Measurements from ENCODE around the gene ARHGEF2. TPM values are rescaled to one million over a fixed set of nuclear protein-coding genes. Genes with fewer than 3 reads are reported as not detected.
"Not testable (repeated sequence)": the region's sequence is repeated elsewhere in the genome, so short reads cannot be mapped to it uniquely, and the experiment has no call there.

Gene ARHGEF2
- total RNA-seq, 1 donor from 2014 or later, result 55.7 TPM

DNA sequence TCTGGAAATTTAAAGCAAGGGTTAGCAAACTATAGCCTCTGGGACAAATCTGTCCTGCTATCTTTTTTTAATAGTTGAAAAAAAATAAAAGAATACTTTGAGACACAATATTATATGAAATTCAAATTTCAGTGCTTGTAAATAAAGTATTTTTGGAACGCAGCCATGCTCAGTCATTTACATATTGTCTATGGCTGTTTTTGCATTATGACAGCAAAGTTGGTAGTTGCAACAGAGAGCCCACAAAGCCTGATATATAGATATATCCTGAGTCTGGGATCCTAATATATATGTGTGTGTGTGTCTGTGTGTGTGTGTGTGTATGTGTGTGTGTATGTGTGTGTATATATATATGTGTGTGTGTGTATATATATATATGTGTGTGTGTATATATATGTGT is 21.6 kb upstream of the ARHGEF2 start:
- DNase-seq, result no peak
- intact Hi-C loops (cut with DNase I), result no loop called here
- no peak for ATAC-seq (ENCODE audit: poor library complexity)

DNA sequence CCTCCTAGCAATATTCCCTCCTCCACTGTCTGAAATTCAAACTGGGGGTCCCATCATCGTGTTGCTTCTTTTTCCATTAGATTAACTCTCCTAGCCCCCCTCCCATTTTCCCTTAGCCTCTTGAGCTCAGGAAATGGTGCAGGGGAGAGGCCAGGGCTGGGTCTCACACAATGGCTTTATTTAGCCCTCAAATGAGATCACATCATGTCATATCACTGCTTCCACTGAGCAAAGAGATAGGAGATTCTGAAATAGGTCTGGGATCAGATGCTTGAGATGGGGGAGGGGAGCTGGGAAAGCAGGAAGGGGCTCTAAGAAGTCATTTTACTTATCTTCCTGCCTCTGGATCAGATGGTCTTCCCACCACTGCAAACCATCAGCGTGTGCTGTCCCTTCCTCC is 17.8 kb upstream of the ARHGEF2 start:
- no peak for DNase-seq
- ATAC-seq (ENCODE audit: poor library complexity), result no peak
- intact Hi-C loops (cut with DNase I), result no loop called here

- DNase-seq (no peak), ATAC-seq (ENCODE audit: poor library complexity) (no peak)
- intact Hi-C loops (cut with DNase I), result no loop called here
These were observed 15.2 kb upstream of the ARHGEF2 start for GRCh38 chr1:155993595-155993994.

DNA sequence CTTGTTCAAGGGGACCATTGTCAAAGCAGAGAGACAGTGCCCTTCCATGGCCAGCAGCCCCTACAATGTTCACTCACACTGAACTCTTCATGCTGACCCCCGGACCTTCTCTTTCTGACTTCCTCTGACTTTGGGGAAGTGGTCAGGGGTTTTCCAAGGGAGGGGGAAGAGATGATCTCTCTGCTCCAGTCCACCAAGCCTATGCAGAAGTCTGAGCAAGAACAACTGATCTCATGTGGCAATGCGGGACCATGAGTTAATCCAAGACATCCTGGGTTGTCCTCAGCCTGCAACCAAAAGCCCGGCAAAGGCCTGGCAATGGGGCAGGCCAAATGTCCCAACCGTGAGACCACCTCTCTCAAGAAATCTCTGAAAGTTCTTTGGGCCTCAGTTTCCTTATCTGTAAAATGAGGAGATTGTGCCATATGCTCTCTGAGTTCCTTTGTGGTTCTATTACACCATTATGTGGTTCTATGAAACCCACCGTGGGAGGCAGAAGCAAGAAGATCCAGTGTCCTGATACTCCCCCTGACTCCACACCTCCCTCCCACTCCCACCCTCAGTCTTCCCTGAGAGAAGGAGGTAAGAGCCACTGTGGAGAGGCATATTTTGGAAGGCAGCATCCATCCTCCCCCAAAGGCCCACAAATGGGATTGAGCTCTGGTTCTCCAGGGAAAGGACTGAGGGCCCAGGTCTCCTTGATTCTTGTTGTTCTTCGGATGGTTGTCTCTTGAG is 11.8 kb upstream of the ARHGEF2 start:
- ATAC-seq (ENCODE audit: poor library complexity) (peak; percentile 50), DNase-seq (no peak)
- intact Hi-C loops (cut with DNase I), result no loop called here

GRCh38 chr1:155989242-155990004 is 11.1 kb upstream of the ARHGEF2 start:
- DNase-seq (peak; percentile 82), ATAC-seq (ENCODE audit: poor library complexity) (peak; percentile 94)
- intact Hi-C loops (cut with DNase I), result loop anchor here (2.0 kb wide), 1 partner anchor 51 kb away; no protein-coding TSS in a partner anchor

DNA sequence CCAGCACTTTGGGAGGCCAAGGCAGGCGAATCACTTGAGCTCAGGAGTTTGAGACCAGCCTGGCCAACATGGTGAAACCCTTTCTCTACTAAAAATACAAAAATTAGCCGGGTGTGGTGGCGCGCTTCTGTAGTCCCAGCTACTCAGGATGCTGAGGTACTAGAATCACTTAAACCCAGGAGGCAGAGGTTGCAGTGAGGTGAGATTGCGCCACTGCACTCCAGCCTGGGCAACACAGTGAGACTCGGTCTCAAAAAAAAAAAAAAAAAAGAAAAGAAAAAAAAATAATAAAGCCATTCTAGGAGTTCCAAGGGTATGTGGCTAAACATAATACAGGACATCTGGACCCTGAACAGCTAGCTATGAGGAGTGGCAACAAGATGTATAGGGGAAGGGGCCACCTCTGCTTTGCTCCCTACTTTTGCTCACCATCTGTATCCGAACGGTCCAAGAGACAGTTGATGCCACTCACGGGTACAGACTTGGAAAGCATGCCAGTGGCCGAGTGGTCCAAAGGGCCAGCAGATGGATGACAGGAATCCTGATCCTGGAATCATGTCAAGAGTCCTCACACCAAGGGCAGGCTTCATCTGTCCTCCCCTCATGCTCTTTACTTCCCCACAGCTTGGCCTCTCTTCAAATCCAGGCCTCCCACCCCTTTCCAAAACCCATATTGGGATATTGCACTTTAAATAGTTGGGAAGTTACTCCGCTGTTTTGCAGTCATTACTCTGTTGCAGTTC is 6.7 kb upstream of the ARHGEF2 start:
- DNase-seq; intact Hi-C loops (cut with DNase I); ATAC-seq (ENCODE audit: poor library complexity): not testable (repeated sequence)

DNA sequence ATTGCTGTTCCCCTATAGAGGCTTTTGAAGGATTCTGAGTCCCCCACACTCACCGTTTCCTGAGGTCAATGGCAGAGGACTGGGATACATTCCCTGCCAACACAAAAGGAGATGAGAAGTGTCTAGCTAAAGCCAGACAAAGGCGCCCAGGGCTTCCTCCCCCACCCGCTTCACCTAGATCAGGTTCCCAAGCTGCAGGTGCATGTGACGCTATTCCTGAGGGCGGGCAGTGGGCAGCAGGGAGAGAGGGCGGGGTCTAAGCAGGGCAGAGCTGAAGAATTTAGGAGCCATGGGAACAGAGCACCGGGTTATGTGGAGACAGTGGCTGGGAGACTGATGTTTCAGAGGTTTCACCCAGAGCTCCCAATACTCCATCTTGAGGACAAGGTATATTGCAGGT is 6.0 kb upstream of the ARHGEF2 start:
- ATAC-seq (ENCODE audit: poor library complexity) (no peak), DNase-seq (no peak)
- intact Hi-C loops (cut with DNase I), result no loop called here

- intact Hi-C loops (cut with DNase I), result no loop called here
- ATAC-seq (ENCODE audit: poor library complexity), result peak; percentile 51
- DNase-seq, result peak; percentile 87
These were observed 5.1 kb upstream of the ARHGEF2 start for GRCh38 chr1:155983191-155984024.

DNA sequence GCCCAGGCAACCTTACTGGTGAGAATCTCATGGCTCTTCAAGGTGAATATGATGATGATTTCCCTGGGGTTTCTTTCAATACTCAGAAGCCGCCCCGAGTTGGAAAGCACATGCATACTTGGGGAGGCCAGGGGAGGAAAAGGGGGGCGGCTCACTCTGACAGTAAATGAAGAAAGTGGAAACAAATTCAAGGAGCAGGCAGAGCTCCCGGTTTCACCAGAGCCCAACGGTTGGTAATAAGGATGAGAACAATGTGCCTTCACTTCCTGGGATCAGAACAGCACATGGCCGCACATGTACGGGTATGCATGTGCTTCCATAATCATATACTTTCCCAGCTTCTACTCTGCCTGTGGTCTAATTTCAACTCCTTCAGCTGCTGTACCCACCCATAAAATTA is 3.8 kb upstream of the ARHGEF2 start:
- DNase-seq, result no peak
- intact Hi-C loops (cut with DNase I), result no loop called here
- ATAC-seq (ENCODE audit: poor library complexity), result no peak

- DNase-seq (no peak), ATAC-seq (ENCODE audit: poor library complexity) (no peak)
- intact Hi-C loops (cut with DNase I), result no loop called here
These were observed 3.1 kb upstream of the ARHGEF2 start for GRCh38 chr1:155981266-155982088.

DNA sequence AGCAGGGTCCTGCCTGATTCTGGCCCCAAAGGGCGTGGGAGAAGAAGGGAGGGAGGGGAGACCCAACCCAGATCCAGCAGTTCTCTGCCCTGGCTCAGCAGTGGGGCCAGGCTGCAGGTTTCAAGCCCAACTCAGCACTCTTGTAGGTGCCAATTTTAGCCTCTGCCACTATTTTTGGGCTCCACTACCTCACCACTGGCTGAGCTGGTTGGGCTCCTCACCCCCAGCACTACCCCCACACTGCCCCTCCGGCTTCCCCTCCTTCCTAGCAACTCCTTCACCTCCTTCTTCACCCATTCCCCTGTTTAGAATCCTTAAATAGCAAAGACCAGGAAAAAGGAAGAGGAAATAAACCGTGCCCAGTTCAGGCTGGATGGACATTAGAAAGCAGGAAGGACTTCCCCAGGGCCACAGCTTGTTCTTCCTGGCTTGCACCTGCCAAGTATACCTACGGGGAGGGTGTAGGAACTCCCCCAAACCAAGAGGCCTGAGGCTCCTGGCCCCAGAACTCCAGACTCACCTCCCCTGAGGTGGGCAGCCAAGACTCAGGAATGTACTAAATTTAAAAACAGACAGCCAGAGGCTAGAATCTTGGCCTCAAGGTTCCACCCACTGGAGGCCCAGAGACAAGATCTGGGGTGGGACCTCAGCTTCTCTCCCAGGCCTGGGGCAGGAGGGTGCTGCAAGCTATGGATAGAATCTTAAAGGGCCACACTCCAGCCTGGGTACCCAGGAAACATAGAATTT is 1.4 kb upstream of the ARHGEF2 start:
- intact Hi-C loops (cut with DNase I), result loop anchor here (10.0 kb wide), 1 partner anchor 515 kb away; no protein-coding TSS in a partner anchor
- DNase-seq (peak; percentile 65), ATAC-seq (ENCODE audit: poor library complexity) (peak; percentile 71)

DNA sequence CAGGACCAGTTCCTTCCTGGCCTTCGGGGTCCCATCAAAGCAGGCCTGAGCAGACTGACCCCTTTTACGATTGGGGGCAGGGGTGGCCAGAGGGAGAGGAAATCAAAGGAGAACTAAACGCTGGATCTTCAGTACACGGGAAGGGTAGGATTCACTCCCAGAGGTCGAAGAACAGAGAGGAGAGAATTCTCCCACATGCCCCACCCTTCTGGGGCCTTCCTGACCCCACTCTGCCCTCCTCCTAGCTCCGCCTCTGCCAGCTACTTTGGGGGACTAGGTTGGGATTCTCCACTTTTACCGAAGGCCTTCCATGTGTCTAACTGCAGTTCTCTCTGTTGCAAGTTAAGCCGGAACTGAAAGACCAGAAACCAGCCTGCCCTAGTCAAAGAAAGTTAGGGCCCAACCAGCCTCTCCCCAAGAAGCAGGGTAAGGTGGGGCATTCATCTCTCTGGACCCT is 654 bp upstream of the ARHGEF2 start:
- ATAC-seq (ENCODE audit: poor library complexity), result peak; percentile 51
- DNase-seq, result no peak
- intact Hi-C loops (cut with DNase I), result loop anchor here (10.0 kb wide), 1 partner anchor 516 kb away; no protein-coding TSS in a partner anchor

DNA sequence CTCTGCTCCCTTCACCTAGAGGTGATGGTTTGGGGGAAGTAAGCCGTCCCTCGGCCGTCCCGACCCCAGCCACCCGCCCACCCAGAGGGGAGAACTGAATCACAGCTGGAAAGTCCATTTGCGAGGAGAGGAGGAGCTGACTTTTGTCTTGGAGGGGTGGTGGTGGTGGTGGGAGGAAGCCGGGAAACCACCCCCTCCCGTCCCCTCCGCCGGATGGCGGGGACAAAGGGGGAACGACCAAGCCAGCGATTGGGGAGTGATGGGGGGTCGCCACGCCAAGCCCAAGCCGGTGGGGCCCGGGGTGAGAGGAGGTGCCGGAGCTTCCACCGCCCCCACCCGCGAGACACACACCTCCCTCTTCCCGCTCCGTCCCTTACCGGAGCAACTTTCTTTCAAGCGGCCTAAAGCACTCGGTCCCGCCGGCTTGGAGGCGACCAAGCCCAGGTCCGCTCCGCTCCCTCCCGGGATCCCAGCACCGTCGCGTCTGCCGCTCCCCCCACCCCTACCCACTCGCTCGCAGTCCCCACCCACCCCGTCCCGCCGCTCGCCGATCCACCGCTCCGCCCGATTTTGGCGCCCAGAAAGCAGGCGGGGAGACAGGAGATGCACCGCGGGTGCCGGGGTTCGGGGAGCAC is 540 bp downstream of the ARHGEF2 start:
- DNase-seq, result peak; percentile 65
- intact Hi-C loops (cut with DNase I), result loop anchor here (10.0 kb wide), 1 partner anchor 517 kb away; no protein-coding TSS in a partner anchor
- peak; percentile 42 for ATAC-seq (ENCODE audit: poor library complexity)

- DNase-seq (no peak), ATAC-seq (ENCODE audit: poor library complexity) (no peak)
- intact Hi-C loops (cut with DNase I), result loop anchor here (10.0 kb wide), 1 partner anchor 518 kb away; no protein-coding TSS in a partner anchor
These were observed 1.2 kb downstream of the ARHGEF2 start for GRCh38 chr1:155976913-155977689.

DNA sequence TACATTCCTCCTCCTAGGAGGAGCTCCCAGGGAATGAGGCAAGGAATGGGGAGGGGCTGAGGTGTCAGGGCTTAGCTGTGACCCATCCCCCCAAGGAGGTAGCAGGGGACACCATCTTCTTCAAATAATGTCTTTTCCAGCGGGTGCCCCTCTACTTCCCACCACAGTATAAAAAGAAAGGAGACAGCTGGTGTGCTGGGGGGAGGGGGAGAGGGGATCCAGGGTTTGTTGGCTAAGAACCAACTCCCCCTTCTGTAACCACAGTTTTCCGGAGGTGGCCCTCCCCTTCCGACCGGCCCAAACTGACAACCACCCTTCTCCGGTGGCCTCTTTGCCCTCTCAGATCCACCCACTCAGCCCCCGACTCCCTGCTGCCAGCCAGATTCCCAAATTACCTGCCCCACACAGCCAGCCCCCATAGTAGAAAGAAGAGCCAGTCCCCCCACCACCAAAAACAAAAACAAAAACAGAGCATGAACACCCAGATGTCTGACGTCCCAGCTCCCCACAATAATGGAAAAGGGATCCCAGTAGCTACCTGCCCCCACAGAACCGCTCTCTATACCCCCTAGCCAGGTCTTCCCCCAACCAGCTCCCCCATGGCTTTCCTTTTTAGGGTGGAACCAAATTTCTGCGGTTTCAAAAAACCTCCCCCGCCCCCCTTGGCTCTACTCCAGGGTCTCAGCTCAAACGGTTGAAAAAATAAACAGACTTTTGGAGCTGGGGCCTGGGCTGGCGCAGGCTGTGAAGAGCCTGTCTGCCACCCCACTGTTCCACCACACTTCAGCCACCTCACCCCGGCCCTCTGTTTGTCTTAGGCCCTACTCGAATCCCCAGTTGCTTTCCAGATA is 2.1 kb downstream of the ARHGEF2 start:
- DNase-seq (peak; percentile 81), ATAC-seq (ENCODE audit: poor library complexity) (no peak)
- intact Hi-C loops (cut with DNase I), result loop anchor here (10.0 kb wide), 1 partner anchor 519 kb away; no protein-coding TSS in a partner anchor
